Measurements from ENCODE around the gene LGALS14.

Gene LGALS14

GRCh38 chr19:39704181-39705044, at the start of gene LGALS14:
Gene LGALS14, plus strand, starts transcription at chr19:39704481. Its CDS starts 48 bp downstream, at chr19:39704529.
- TF ChIP-seq GATA3 (IDR thresholded peaks at IDR 0.05; ENCODE audit: low read depth, low read length) = no peak
- TF ChIP-seq GATA2 (IDR thresholded peaks at IDR 0.05; ENCODE audit: low read depth, low read length) = no peak

GRCh38 chr19:39655613-39656012, 48.7 kb upstream of the LGALS14 start, which contains the start of gene LGALS16:
Gene LGALS16, plus strand, starts transcription at chr19:39655913. Its CDS starts 49 bp downstream, at chr19:39655962.
- TF ChIP-seq GATA3 (IDR thresholded peaks at IDR 0.05; ENCODE audit: low read depth, low read length) (no peak), GATA2 (IDR thresholded peaks at IDR 0.05; ENCODE audit: low read depth, low read length) (no peak)

GRCh38 chr19:39659791-39660190, 44.5 kb upstream of the LGALS14 start:
- TF ChIP-seq GATA2 (IDR thresholded peaks at IDR 0.05; ENCODE audit: low read depth, low read length) (no peak), GATA3 (IDR thresholded peaks at IDR 0.05; ENCODE audit: low read depth, low read length) (no peak)

GRCh38 chr19:39660661-39661060, 43.6 kb upstream of the LGALS14 start:
- TF ChIP-seq GATA3 (IDR thresholded peaks at IDR 0.05; ENCODE audit: low read depth, low read length) = no peak

- TF ChIP-seq GATA2 (IDR thresholded peaks at IDR 0.05; ENCODE audit: low read depth, low read length) (no peak), GATA3 (IDR thresholded peaks at IDR 0.05; ENCODE audit: low read depth, low read length) (no peak)
These were observed 42.7 kb upstream of the LGALS14 start for GRCh38 chr19:39661565-39661964.

GRCh38 chr19:39670998-39671397, 33.3 kb upstream of the LGALS14 start:
- TF ChIP-seq GATA3 (IDR thresholded peaks at IDR 0.05; ENCODE audit: low read depth, low read length) (no peak), GATA2 (IDR thresholded peaks at IDR 0.05; ENCODE audit: low read depth, low read length) (no peak)

- TF ChIP-seq GATA3 (IDR thresholded peaks at IDR 0.05; ENCODE audit: low read depth, low read length) (no peak), GATA2 (IDR thresholded peaks at IDR 0.05; ENCODE audit: low read depth, low read length) (no peak)
These were observed 32.4 kb upstream of the LGALS14 start for GRCh38 chr19:39671739-39672363.

GRCh38 chr19:39672473-39672872, 31.8 kb upstream of the LGALS14 start:
- no peak for TF ChIP-seq GATA2 (IDR thresholded peaks at IDR 0.05; ENCODE audit: low read depth, low read length)
- no peak for TF ChIP-seq GATA3 (IDR thresholded peaks at IDR 0.05; ENCODE audit: low read depth, low read length)

- TF ChIP-seq GATA3 (IDR thresholded peaks at IDR 0.05; ENCODE audit: low read depth, low read length) = no peak
- TF ChIP-seq GATA2 (IDR thresholded peaks at IDR 0.05; ENCODE audit: low read depth, low read length) = no peak
These were observed 28.3 kb upstream of the LGALS14 start for GRCh38 chr19:39676004-39676403.

- TF ChIP-seq GATA2 (IDR thresholded peaks at IDR 0.05; ENCODE audit: low read depth, low read length) = no peak
These were observed 26.1 kb upstream of the LGALS14 start for GRCh38 chr19:39677961-39678889.

GRCh38 chr19:39679056-39679790, 25.1 kb upstream of the LGALS14 start:
- TF ChIP-seq GATA3 (IDR thresholded peaks at IDR 0.05; ENCODE audit: low read depth, low read length) = no peak
- no peak for TF ChIP-seq GATA2 (IDR thresholded peaks at IDR 0.05; ENCODE audit: low read depth, low read length)

- no peak for TF ChIP-seq GATA3 (IDR thresholded peaks at IDR 0.05; ENCODE audit: low read depth, low read length)
- TF ChIP-seq GATA2 (IDR thresholded peaks at IDR 0.05; ENCODE audit: low read depth, low read length) = no peak
These were observed 24.5 kb upstream of the LGALS14 start for GRCh38 chr19:39679791-39680168.

GRCh38 chr19:39680593-39680992, 23.7 kb upstream of the LGALS14 start:
- TF ChIP-seq GATA3 (IDR thresholded peaks at IDR 0.05; ENCODE audit: low read depth, low read length) = no peak
- no peak for TF ChIP-seq GATA2 (IDR thresholded peaks at IDR 0.05; ENCODE audit: low read depth, low read length)
